ENCODE measurements around the gene IGDCC3.

Gene IGDCC3

DNA sequence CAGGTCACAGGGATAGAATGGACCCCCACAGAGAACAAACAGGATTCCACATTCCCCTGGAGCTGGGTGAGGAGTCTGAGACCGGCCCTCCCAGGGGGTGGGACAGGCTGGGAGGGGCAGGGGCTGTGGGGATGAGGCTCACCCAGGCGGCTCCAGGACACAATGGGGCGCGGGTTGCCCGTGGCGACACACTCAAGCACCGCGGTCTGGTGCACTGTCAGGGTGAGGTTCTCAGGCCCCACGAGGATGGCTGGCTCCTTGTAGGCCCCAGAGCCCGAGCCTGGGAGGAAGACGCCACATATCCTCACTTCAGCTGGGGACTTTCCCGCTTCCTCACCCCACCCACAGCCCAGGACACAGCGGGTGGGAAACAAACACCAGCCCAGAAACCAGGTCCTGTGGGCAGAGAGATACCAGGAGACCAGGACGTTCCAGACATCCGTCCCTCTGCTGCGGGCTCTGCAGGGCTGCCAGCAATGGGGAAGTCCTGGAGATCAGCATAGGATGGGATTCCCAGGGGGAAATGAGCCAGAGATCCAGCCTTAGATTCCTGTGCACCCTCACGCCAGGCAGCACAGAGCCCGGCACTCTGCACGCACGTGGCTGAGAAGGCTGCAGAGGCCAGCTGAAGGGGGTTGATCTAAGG lies 43.1 kb downstream of the IGDCC3 start:
- H3K27ac ChIP-seq = no peak overlapping the region
- TF ChIP-seq ZFX (IDR thresholded peaks at IDR 0.05; ENCODE audit: borderline replicate concordance) = no peak
- TF ChIP-seq, protein P1, sequence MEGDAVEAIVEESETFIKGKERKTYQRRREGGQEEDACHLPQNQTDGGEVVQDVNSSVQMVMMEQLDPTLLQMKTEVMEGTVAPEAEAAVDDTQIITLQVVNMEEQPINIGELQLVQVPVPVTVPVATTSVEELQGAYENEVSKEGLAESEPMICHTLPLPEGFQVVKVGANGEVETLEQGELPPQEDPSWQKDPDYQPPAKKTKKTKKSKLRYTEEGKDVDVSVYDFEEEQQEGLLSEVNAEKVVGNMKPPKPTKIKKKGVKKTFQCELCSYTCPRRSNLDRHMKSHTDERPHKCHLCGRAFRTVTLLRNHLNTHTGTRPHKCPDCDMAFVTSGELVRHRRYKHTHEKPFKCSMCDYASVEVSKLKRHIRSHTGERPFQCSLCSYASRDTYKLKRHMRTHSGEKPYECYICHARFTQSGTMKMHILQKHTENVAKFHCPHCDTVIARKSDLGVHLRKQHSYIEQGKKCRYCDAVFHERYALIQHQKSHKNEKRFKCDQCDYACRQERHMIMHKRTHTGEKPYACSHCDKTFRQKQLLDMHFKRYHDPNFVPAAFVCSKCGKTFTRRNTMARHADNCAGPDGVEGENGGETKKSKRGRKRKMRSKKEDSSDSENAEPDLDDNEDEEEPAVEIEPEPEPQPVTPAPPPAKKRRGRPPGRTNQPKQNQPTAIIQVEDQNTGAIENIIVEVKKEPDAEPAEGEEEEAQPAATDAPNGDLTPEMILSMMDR (IDR thresholded peaks at IDR 0.05) = no peak

DNA sequence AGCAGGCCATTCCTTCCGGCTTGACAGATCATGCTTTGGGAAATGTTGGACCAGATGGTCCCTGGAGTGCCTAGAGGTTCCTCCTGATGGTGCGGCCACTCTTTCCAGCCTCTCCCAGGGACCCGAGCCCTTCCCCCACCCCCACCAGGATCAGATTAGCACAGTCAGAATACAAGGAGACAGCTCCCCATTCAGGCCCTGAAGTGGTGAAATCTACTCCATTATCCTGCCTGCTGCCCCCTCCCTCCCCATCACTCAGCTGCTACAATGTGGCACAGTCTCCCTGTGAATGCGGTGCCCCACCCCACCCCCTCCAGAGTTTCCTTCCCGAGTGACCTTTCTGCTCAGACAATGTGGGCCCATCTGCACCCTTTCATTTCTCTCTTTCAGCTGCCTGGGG lies 43.9 kb downstream of the IGDCC3 start:
- TF ChIP-seq, protein P1 (IDR thresholded peaks at IDR 0.05) = no peak
- no peak for TF ChIP-seq ZFX (IDR thresholded peaks at IDR 0.05; ENCODE audit: borderline replicate concordance)
- H3K27ac ChIP-seq = no peak overlapping the region

DNA sequence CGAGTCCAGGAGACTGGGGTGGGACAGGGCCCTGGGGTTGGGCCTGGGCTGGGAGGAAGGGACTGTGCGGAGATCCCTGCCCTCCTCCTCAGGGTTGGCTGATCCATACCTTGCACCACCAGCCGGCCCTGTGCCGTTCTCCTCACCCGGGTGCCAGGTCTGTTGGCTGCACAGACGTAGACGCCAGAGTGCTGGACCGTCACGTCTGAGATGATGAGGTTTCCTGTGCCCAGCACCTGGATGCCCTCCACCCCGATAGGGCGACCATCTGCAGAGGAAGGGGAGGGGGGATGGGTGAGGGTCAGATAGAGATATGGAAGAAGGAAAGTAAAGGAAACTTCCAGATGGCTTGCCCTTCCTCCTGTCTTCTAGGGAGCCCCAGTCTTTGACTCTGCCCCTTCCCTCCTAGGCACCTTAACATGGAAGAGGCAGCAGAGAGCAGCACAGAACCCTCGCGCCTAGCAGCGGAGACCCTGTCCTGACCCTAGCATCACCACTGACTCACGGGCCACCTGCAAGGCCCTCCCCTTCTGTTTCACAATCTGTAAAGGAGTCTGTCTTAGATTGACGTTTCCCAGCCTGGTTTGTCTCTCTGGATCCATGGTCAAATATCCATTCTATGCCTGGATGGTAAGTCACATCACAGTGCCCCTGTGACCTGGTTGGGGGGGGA lies 44.5 kb downstream of the IGDCC3 start:
- no peak overlapping the region for H3K27ac ChIP-seq
- TF ChIP-seq, protein P1 (IDR thresholded peaks at IDR 0.05) = no peak
- TF ChIP-seq ZFX (IDR thresholded peaks at IDR 0.05; ENCODE audit: borderline replicate concordance) = no peak

DNA sequence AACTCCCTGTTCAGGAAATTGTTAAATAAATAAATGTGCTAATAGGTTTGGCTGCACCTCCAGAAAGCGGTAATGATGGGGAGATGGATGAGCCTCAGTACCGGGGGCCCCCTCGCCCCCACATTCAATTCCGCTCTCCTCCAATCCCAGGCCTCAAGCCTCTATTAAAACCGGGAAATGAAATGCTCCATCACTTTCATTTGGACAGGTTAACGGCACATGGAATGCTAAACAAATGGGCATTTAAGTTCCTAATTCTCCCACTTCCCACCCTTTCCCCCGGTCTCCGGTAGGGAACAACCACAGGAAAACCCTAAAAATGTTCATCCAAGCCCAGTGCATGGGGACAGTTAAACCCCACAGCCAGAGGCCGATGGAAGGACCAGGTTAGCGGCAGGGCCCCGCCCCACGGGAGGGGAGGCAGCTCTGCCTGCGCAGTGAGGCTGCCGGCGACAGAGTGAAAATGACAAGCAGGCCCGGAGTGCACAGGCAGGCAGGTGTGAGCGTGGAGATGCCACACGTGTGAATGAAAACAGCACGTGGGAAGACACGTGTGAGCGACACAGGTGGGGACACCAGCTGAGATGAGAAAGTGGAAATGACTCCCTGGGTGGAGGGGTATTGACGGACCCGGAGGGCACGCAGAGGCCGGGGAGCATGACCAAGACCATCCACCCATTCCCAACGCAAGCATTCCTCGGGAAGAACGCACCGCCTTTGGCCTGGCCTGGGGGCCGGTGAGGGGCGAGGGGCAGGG lies 45.2 kb downstream of the IGDCC3 start:
- TF ChIP-seq, protein P1 (IDR thresholded peaks at IDR 0.05) = no peak
- no peak for TF ChIP-seq ZFX (IDR thresholded peaks at IDR 0.05; ENCODE audit: borderline replicate concordance)
- no peak overlapping the region for H3K27ac ChIP-seq

DNA sequence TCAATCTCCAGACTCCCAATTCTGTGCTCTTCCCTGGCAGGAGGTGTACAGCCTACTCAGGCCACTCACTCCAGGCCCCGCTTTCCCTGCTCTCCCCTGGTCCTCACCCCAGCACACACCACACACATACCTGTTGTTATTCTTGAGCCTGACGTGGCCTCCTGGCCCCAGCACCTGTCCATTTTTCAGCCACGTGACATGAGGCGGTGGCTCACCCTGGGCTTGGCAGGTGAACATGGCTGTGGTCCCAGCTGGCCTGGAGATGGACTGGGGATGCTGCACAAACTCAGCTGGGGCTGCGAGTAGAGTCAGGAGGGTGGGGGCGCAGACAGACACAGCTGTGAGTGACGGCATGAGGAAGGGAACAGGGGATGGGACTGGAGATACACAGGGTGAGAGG lies 46.0 kb downstream of the IGDCC3 start:
- no peak overlapping the region for H3K27ac ChIP-seq
- no peak for TF ChIP-seq ZFX (IDR thresholded peaks at IDR 0.05; ENCODE audit: borderline replicate concordance)
- TF ChIP-seq, protein P1 (IDR thresholded peaks at IDR 0.05) = no peak

DNA sequence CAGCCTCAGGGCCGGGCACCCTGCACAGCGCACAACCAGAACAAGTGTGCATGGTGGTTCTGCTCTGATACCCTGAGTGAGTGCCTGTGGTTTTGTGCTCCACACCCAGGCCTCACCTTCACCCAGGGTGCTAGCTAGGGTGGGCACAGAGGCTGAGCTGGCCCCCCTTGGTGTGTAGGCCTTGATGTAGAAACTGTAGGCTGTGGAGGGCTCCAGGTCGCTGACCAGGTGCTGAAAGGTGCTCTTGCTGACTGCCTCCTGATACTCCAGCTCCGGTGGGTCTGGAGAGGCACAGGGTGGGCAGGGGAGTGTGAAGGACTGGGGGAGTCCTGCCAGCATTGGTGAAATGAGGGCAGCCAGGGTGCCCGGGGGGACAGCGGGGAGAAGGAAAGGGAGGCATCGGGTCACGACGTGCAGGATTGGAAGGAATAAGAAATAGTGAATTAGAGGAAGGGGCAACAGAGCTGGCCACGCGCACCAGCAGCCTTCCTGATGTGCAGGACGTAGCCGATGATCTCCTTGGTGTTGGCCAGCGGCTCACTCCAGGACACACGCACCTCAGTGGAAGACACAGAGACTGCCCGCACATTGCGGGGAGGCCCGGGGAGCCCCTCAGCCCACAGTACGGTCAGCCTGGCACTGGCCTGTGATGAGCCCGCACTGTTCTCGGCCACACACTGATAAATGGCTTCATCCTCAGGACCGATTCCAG lies 46.7 kb downstream of the IGDCC3 start:
- no peak overlapping the region for H3K27ac ChIP-seq
- TF ChIP-seq ZFX (IDR thresholded peaks at IDR 0.05; ENCODE audit: borderline replicate concordance) = no peak
- TF ChIP-seq, protein P1 (IDR thresholded peaks at IDR 0.05) = no peak

All from 22Rv1 (cell line).